Astrocyte of the spinal cord (primary cell): ENCODE data around the gene CLDN16.

Source experiments
- DNase-seq: peaks from one replicate; pipeline ENCODE4 v3.0.0; 2011; ENCODE audit warnings: low read depth, low spot score
- H3K4me3 ChIP-seq: 2 replicates; pipeline ENCODE4 v1.5.1; 2011; ENCODE audit warnings: low read depth, mild to moderate bottlenecking, low read length, moderate library complexity
- CTCF ChIP-seq: IDR thresholded peaks from 2 replicates; pipeline ENCODE4 v1.5.1; 2012; ENCODE audit warnings: low read depth, mild to moderate bottlenecking, low read length, inconsistent platforms
- in situ Hi-C: cut with HindIII; loops from 2 replicates; pipeline ENCODE4 v1.10.0; 2017; ENCODE audit warnings: low sequenced_read_pairs

Gene CLDN16, protein sequence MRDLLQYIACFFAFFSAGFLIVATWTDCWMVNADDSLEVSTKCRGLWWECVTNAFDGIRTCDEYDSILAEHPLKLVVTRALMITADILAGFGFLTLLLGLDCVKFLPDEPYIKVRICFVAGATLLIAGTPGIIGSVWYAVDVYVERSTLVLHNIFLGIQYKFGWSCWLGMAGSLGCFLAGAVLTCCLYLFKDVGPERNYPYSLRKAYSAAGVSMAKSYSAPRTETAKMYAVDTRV

DNA sequence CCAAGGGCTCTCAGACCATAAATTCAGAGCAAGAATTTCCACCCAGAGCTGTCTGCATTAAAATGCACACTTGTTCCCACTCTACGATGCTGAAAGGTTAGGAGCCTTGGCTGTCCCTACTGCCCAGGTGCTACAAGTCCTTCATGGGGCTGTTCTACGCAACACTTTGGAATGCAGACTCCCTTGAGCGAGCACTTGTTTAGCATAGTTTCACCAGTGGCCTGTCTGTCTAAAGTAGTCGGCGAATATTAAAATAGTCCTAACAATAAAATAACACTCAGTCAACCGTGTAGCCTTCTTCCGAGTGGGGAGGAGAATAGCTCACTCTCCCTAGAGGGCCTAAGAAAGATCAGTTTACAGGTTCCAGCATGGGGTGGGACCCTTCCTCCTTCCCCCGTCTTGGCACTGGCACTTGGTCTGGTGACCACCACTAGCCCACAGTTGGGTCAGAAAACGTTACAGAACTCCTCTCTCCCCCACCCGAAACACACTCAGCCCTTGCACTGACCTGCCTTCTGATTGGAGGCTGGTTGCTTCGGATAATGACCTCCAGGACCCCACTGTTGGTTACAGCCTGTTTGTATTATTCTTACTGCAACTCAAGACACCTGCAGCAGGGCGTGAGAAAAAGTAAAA, at the start of gene CLDN16:
TSS of gene CLDN16 (plus strand) at position 586 of the 636 bp plus-strand sequence. CDS start 167 bp downstream, outside the sequence.
- no peak for TF ChIP-seq CTCF
- DNase-seq = no peak
- no peak within 1 kb of the TSS for H3K4me3 ChIP-seq
- in situ Hi-C loops = no loop called here

GRCh38 chr3:190338717-190339116, 49.2 kb upstream of the CLDN16 start:
- no peak for TF ChIP-seq CTCF
- in situ Hi-C loops = no loop called here
- DNase-seq = no peak

GRCh38 chr3:190339130-190339529, 48.8 kb upstream of the CLDN16 start:
- no peak overlapping the region for H3K4me3 ChIP-seq
- in situ Hi-C loops = no loop called here
- DNase-seq = peak; percentile 18
- TF ChIP-seq CTCF = peak; percentile 15

More at GRCh38 chr3:190338717-190339116, 49.2 kb upstream of the CLDN16 start:
- H3K4me3 ChIP-seq = no peak overlapping the region

DNA sequence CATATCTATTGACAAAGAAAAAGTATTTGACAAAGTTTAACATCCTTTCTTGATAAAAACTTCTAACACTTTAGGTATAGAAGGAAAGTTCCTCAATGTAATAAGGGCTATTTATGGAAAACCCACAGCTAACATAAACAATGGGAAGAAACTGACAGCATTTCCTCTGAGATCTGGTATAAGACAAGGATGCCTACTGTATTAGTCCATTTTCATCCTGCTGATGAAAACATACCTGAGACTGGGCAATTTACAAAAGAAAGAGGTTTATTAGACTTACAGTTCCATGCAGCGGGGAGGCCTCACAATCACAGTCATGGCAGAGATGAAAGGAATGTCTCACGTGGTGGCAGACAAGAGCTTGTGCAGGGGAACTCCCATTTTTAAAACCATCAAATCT, 47.9 kb upstream of the CLDN16 start:
- no peak for TF ChIP-seq CTCF
- H3K4me3 ChIP-seq = no peak overlapping the region
- no peak for DNase-seq
- in situ Hi-C loops = no loop called here

- DNase-seq = peak; percentile 86
- in situ Hi-C loops = no loop called here
- H3K4me3 ChIP-seq = no peak overlapping the region
- TF ChIP-seq CTCF = no peak
Observed at GRCh38 chr3:190345027-190345821, 42.7 kb upstream of the CLDN16 start.

- TF ChIP-seq CTCF = no peak
- H3K4me3 ChIP-seq = no peak overlapping the region
- in situ Hi-C loops = no loop called here
- DNase-seq = no peak
Observed at GRCh38 chr3:190345878-190346277, 42.1 kb upstream of the CLDN16 start.
